ENCODE data around the gene BEAN1. TPM values are rescaled to one million over a fixed set of nuclear protein-coding genes. Genes with fewer than 3 reads are reported as not detected.

BEAN1 gene
- total and polyA plus RNA-seq, 12 donors: 0.26 to 9.6 (median 2.0) TPM

DNA sequence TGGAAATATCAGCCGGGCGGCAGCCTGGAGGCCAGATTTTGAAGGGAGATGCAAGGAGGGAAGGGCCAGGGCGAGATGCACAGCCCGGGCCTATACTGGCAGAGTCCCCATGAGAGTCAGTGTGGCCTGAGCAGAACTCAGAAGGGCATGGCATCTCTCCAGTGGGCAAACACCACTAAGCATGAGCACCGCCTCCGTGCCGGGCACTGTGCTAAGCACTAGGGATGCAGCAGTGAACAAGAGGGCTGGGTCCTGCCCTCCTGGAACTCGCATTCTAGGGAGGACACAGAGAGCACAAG is 89.4 kb downstream of the BEAN1 start:
- no peaks in the 10 kb centered on the region for H3K9me3 ChIP-seq
- no peaks in the 10 kb centered on the region for H3K27me3 ChIP-seq
- 6 to 9% methylated on average over 8 of the region's 8 CpGs for WGBS, 2 donors
- intact Hi-C loops (cut with DNase I): loop anchor here in 6 of 10 donors (2.0 to 10.0 kb wide), 5 partner anchors 32 to 91 kb away; partner anchors contain the start of genes CKLF (in 4 of the 6), TK2 (in 3 of the 6) and CMTM3 (in 1 of the 6)
- peak overlapping the region; percentile 88 to 100 (median 98) for H3K27ac ChIP-seq
- ATAC-seq (peak in 3 of 8 donors; percentile 43 to 45 (median 44)), DNase-seq (no peak)
- H3K36me3 ChIP-seq: peaks cover 0 to 20% (median 4%) of the 10 kb centered on the region in 9 donors
- H3K4me1 ChIP-seq: peaks cover 20 to 91% (median 76%) of the 10 kb centered on the region in 9 donors
- TF ChIP-seq, protein P1, sequence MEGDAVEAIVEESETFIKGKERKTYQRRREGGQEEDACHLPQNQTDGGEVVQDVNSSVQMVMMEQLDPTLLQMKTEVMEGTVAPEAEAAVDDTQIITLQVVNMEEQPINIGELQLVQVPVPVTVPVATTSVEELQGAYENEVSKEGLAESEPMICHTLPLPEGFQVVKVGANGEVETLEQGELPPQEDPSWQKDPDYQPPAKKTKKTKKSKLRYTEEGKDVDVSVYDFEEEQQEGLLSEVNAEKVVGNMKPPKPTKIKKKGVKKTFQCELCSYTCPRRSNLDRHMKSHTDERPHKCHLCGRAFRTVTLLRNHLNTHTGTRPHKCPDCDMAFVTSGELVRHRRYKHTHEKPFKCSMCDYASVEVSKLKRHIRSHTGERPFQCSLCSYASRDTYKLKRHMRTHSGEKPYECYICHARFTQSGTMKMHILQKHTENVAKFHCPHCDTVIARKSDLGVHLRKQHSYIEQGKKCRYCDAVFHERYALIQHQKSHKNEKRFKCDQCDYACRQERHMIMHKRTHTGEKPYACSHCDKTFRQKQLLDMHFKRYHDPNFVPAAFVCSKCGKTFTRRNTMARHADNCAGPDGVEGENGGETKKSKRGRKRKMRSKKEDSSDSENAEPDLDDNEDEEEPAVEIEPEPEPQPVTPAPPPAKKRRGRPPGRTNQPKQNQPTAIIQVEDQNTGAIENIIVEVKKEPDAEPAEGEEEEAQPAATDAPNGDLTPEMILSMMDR (IDR thresholded peaks at IDR 0.05): no peak
- H3K4me3 ChIP-seq: peak overlapping the region in 1 of 10 donors; percentile 17

- TF ChIP-seq, protein P1 (IDR thresholded peaks at IDR 0.05): no peak
- Histone ChIP-seq H3K27me3 (no peaks in the 10 kb centered on the region), H3K4me3 (peak overlapping the region in 8 of 10 donors; percentile 12 to 47 (median 31)), H3K36me3 (peaks cover 0 to 17% (median 4%) of the 10 kb centered on the region in 9 donors), H3K27ac (peak overlapping the region; percentile 93 to 100 (median 98)), H3K9me3 (no peaks in the 10 kb centered on the region), H3K4me1 (peaks cover 19 to 91% (median 76%) of the 10 kb centered on the region in 9 donors)
- intact Hi-C loops (cut with DNase I): loop anchor here in 6 of 10 donors (2.0 to 10.0 kb wide), 5 partner anchors 32 to 90 kb away; partner anchors contain the start of genes CKLF (in 4 of the 6), TK2 (in 3 of the 6) and CMTM3 (in 1 of the 6)
- WGBS, 2 donors: 11 to 20% methylated on average over 15 of the region's 15 CpGs
- peak; percentile 96 to 99 for DNase-seq
- ATAC-seq: peak; percentile 89 to 97 (median 95)
Observed at GRCh38 chr16:66516808-66517585, 89.9 kb downstream of the BEAN1 start.

DNA sequence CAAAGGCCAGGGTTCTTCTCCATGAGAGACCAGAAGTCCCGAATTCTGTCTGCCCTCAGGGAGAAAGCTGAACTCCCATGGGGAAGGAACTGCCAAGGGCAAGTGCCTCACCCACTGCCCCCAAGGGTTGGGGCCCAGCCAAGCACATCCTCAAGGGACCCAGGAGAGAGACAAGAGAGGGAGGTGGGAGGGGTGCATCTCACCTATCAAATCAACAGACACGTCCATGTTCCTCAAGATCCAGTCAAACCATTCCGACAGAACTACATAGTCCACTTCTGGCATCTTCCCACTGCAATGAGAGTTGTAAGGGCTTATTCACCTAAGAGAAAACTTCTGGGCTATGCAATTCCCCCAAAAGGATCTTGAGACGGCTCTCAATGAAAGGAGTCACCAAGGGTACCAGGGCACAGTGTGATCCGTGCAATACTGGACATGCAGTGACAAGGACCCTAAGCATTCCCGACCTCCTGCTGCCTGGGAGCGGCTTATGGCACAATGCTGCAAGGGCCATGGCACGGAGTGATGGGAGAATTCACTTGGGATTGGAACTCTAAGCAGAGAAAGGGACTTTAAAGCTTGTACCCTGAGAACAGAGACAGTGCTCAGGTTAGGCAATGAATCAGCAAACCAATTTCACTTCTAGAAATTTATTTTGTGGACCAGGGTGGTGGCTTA is 90.6 kb downstream of the BEAN1 start:
- ATAC-seq: no peak
- intact Hi-C loops (cut with DNase I): loop anchor here in 6 of 10 donors (2.0 to 10.0 kb wide), 5 partner anchors 31 to 90 kb away; partner anchors contain the start of genes CKLF (in 4 of the 6), TK2 (in 3 of the 6) and CMTM3 (in 1 of the 6)
- H3K9me3 ChIP-seq: no peaks in the 10 kb centered on the region

More for the DNA sequence above, 90.6 kb downstream of the BEAN1 start:
- Histone ChIP-seq H3K27me3 (no peaks in the 10 kb centered on the region), H3K36me3 (peaks cover 0 to 17% (median 4%) of the 10 kb centered on the region in 9 donors), H3K27ac (peak overlapping the region; percentile 93 to 100 (median 98)), H3K4me3 (peak overlapping the region in 7 of 10 donors; percentile 19 to 47 (median 31)), H3K4me1 (peaks cover 19 to 91% (median 75%) of the 10 kb centered on the region in 9 donors)
- TF ChIP-seq, protein P1 (IDR thresholded peaks at IDR 0.05): no peak
- no peak for DNase-seq
- WGBS, 2 donors: 65 to 71% methylated on average over 8 of the region's 8 CpGs

All from heart right ventricle (tissue), 16 donors.